ENCODE results near the gene MUCL1.
"Not testable (repeated sequence)": the region's sequence is repeated elsewhere in the genome, so short reads cannot be mapped to it uniquely, and the experiment has no call there.

MUCL1 gene

GRCh38 chr12:54853933-54854538 is at the start of gene MUCL1:
TSS of gene MUCL1 (plus strand) at chr12:54854516. CDS start at chr12:54854583, 67 bp downstream.
- DNase-seq, result no peak

- no peak for DNase-seq
These were observed 32.6 kb upstream of the MUCL1 start for GRCh38 chr12:54821676-54822075.

GRCh38 chr12:54824402-54824801 is 29.9 kb upstream of the MUCL1 start:
- no peak for DNase-seq

- no peak for DNase-seq
These were observed 24.8 kb upstream of the MUCL1 start for GRCh38 chr12:54829511-54829910.

- DNase-seq, result no peak
These were observed 24.1 kb upstream of the MUCL1 start for GRCh38 chr12:54830199-54830598.

GRCh38 chr12:54831631-54832030 is 22.7 kb upstream of the MUCL1 start:
- DNase-seq, result no peak

- DNase-seq, result no peak
These were observed 14.0 kb upstream of the MUCL1 start for GRCh38 chr12:54840244-54840865.

GRCh38 chr12:54857406-54857805 is 3.1 kb downstream of the MUCL1 start:
- no peak for DNase-seq

- DNase-seq, result no peak
These were observed 4.2 kb downstream of the MUCL1 start for GRCh38 chr12:54858562-54858961.

- DNase-seq, result no peak
These were observed 5.2 kb downstream of the MUCL1 start for GRCh38 chr12:54859502-54859901.

GRCh38 chr12:54861927-54862326 is 7.6 kb downstream of the MUCL1 start:
- DNase-seq, result no peak

- no peak for DNase-seq
These were observed 9.8 kb downstream of the MUCL1 start for GRCh38 chr12:54863948-54864618.

GRCh38 chr12:54865683-54866324 is 11.5 kb downstream of the MUCL1 start:
- DNase-seq, result no peak

GRCh38 chr12:54868690-54869089 is 14.4 kb downstream of the MUCL1 start:
- no peak for DNase-seq

GRCh38 chr12:54870048-54870447 is 15.7 kb downstream of the MUCL1 start:
- no peak for DNase-seq

- no peak for DNase-seq
These were observed 16.3 kb downstream of the MUCL1 start for GRCh38 chr12:54870617-54871016.

GRCh38 chr12:54879150-54879549 is 24.8 kb downstream of the MUCL1 start:
- DNase-seq, result no peak

GRCh38 chr12:54879579-54879978 is 25.3 kb downstream of the MUCL1 start:
- no peak for DNase-seq

GRCh38 chr12:54882079-54882478 is 27.8 kb downstream of the MUCL1 start:
- no peak for DNase-seq

- not testable (repeated sequence) for DNase-seq
These were observed 28.3 kb downstream of the MUCL1 start for GRCh38 chr12:54882597-54882996.

- DNase-seq, result not testable (repeated sequence)
These were observed 34.1 kb downstream of the MUCL1 start for GRCh38 chr12:54888428-54888827.

- no peak for DNase-seq
These were observed 36.0 kb downstream of the MUCL1 start for GRCh38 chr12:54890339-54890738.

GRCh38 chr12:54891717-54892478 is 37.6 kb downstream of the MUCL1 start:
- DNase-seq, result no peak
